Tibial artery (tissue), 4 donors: Measurements from ENCODE around the gene VASH2.

Source experiments
- DNase-seq, 2 donors: peaks; one replicate each; pipeline ENCODE4 v3.0.0-alpha.2; 2019
- H3K27ac ChIP-seq, 2 donors: fragments of 200-600 bp; sonication (generic) in 1 of 2; 1 replicate in 1 of 2; 2 replicates in 1 of 2; pipeline ENCODE4 v1.5.1; 2018 to 2019; ENCODE audit warnings: mild to moderate bottlenecking in 1 of 2
- H3K27me3 ChIP-seq, 2 donors: fragments of 200-600 bp; sonication (generic) in 1 of 2; one replicate each; pipeline versions ENCODE4 v1.5.1 to v1.6.0; 2016 to 2019
- H3K36me3 ChIP-seq, 3 donors: fragments of 200-600 bp; sonication (generic) in 2 of 3; one replicate each; pipeline ENCODE4 v1.5.1; 2016 to 2019; ENCODE audit warnings: mild to moderate bottlenecking in 2 of 3
- H3K4me1 ChIP-seq, 4 donors: fragments of 200-600 bp; sonication (generic) in 2 of 4; 1 replicate in 3 of 4; 2 replicates in 1 of 4; pipeline ENCODE4 v1.5.1; 2016 to 2019
- H3K4me3 ChIP-seq, 2 donors: fragments of 200-600 bp; sonication (generic) in 1 of 2; 1 replicate in 1 of 2; 2 replicates in 1 of 2; pipeline ENCODE4 v1.5.1; 2018 to 2019; ENCODE audit warnings: mild to moderate bottlenecking in 2 of 2
- H3K9me3 ChIP-seq, 3 donors: fragments of 200-600 bp; sonication (generic) in 1 of 3; one replicate each; pipeline ENCODE4 v1.5.1; 2016 to 2019
- CTCF ChIP-seq, 2 experiments: fragments of 200-600 bp in 1 of 2; fragments of 450-650 bp in 1 of 2; IDR thresholded peaks; one replicate each; pipeline ENCODE4 v1.5.1; 2017 to 2019; ENCODE audit warnings: antibody characterized with exemption in 2 of 2, mild to moderate bottlenecking in 1 of 2, moderate library complexity in 1 of 2
- intact Hi-C: fragments of 100-400 bp; cut with DNase I; formaldehyde crosslinking; loops from one replicate; pipeline ENCODE4 v1.15.0; 2023; ENCODE audit warnings: low total_unique reads

VASH2 gene

GRCh38 chr1:212974711-212975110 lies 24.4 kb downstream of the VASH2 start:
- H3K27ac ChIP-seq, result no peak overlapping the region
- no peak overlapping the region for H3K4me3 ChIP-seq
- H3K9me3 ChIP-seq, result no peaks in the 10 kb centered on the region
- intact Hi-C loops, result no loop called here
- DNase-seq, result no peak
- no peaks in the 10 kb centered on the region for H3K4me1 ChIP-seq
- H3K27me3 ChIP-seq, result no peaks in the 10 kb centered on the region
- TF ChIP-seq CTCF (IDR thresholded peaks at IDR 0.05), result no peak
- peaks cover 0 to 6% (median 0%) of the 10 kb centered on the region in 3 donors for H3K36me3 ChIP-seq

GRCh38 chr1:212975111-212975918 lies 25.0 kb downstream of the VASH2 start:
- Histone ChIP-seq H3K4me1 (no peaks in the 10 kb centered on the region), H3K9me3 (no peaks in the 10 kb centered on the region), H3K4me3 (no peak overlapping the region), H3K27ac (no peak overlapping the region), H3K27me3 (no peaks in the 10 kb centered on the region), H3K36me3 (peaks cover 0 to 6% (median 0%) of the 10 kb centered on the region in 3 donors)
- no peak for DNase-seq
- TF ChIP-seq CTCF (IDR thresholded peaks at IDR 0.05), result no peak
- intact Hi-C loops, result no loop called here

GRCh38 chr1:212976586-212976985 lies 26.2 kb downstream of the VASH2 start:
- peaks cover 0 to 6% (median 0%) of the 10 kb centered on the region in 3 donors for H3K36me3 ChIP-seq
- DNase-seq, result no peak
- TF ChIP-seq CTCF (IDR thresholded peaks at IDR 0.05), result no peak
- H3K4me3 ChIP-seq, result no peak overlapping the region
- H3K27ac ChIP-seq, result no peak overlapping the region
- peaks cover 0 to 6% (median 0%) of the 10 kb centered on the region in 4 donors for H3K4me1 ChIP-seq
- no peaks in the 10 kb centered on the region for H3K27me3 ChIP-seq
- H3K9me3 ChIP-seq, result no peaks in the 10 kb centered on the region
- intact Hi-C loops, result no loop called here

GRCh38 chr1:212977781-212978645 lies 27.7 kb downstream of the VASH2 start:
- Histone ChIP-seq H3K36me3 (peaks cover 0 to 6% (median 0%) of the 10 kb centered on the region in 3 donors), H3K4me3 (no peak overlapping the region), H3K27ac (no peak overlapping the region), H3K4me1 (peaks cover 0 to 16% (median 0%) of the 10 kb centered on the region in 4 donors), H3K9me3 (no peaks in the 10 kb centered on the region), H3K27me3 (no peaks in the 10 kb centered on the region)
- DNase-seq, result no peak
- intact Hi-C loops, result no loop called here
- no peak for TF ChIP-seq CTCF (IDR thresholded peaks at IDR 0.05)

GRCh38 chr1:212979340-212980122 lies 29.2 kb downstream of the VASH2 start:
- intact Hi-C loops, result no loop called here
- Histone ChIP-seq H3K9me3 (no peaks in the 10 kb centered on the region), H3K4me3 (no peak overlapping the region), H3K36me3 (peaks cover 0 to 6% (median 0%) of the 10 kb centered on the region in 3 donors), H3K4me1 (peaks cover 0 to 16% (median 0%) of the 10 kb centered on the region in 4 donors), H3K27ac (no peak overlapping the region), H3K27me3 (no peaks in the 10 kb centered on the region)
- no peak for TF ChIP-seq CTCF (IDR thresholded peaks at IDR 0.05)
- no peak for DNase-seq
